NCI-H524 (cell line): Measurements from ENCODE around the gene C17orf67.
A peak's percentile ranks its signal among the peaks of the same experiment; 100 is the strongest.
"Not testable (repeated sequence)": the region's sequence is repeated elsewhere in the genome, so short reads cannot be mapped to it uniquely, and the experiment has no call there.

Experiments used
- DNase-seq, 2 experiments: peaks; one replicate each; lab custom pipeline; 2025; lab: John Stamatoyannopoulos, UW

The C17orf67 gene

DNA sequence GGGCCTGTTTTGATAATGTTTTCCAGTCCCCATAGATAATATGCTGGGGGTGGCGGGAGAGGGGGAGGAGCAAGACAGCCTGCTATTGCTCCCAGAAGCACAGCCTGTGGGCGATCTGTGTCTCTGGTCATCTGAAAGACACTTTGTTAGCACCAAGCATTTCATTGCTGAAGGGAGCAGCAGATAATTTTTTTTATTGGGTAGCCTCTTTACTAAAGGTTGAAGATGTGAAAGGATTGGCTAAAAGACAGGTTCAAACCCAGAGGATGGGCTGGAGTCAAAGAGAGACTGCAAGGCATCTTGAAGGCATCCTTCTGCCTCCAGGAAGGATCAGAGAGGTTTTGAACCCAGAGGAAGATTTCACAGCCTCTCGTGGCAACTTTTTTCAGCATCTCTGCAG lies 60.6 kb downstream of the C17orf67 start:
- peak in 1 of 2 experiments; percentile 20 for DNase-seq

DNA sequence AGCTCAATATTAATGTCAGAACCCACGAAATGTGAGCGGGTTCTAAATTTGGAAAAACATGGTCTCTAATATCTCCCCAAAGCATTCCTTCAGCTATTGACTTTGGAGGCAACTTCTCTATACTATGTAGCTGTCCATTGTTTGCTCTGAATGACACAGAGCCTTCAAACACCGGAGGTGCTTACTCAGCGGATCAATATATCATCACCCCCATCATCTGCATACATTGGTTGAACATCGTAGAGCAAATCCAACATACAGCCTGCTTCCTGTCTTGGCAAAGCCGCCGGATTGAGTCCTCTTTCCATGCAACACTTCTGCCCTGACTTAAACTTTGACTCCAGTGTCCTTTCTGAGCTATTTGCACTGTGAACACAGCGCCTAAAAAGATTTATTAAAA lies 61.3 kb downstream of the C17orf67 start:
- no peak for DNase-seq

GRCh38 chr17:56771975-56772374 lies 61.7 kb downstream of the C17orf67 start:
- DNase-seq, result no peak

- DNase-seq, result no peak
Measured at GRCh38 chr17:56771563-56771962, 62.2 kb downstream of the C17orf67 start.

- no peak for DNase-seq
Measured at GRCh38 chr17:56770427-56770826, 63.3 kb downstream of the C17orf67 start.

DNA sequence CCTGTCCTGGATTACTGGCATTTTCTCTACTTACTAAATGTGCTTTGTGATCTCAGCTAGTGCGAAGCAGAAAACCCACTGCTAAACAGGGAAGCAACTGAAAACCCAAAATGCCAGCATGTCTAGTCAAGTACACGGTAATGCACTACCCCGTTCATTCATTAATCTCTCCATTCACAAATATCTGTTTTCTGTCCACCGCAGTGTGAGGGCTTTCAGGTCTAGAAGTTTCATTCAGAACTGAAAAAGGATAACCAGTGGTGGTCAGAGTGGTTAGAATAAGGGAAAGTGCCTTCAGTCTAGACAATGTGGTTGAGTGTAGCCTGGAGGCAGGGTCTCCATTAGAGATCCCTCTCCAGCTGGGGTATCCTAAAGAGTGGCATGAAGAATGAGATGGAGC lies 68.3 kb downstream of the C17orf67 start:
- no peak for DNase-seq

DNA sequence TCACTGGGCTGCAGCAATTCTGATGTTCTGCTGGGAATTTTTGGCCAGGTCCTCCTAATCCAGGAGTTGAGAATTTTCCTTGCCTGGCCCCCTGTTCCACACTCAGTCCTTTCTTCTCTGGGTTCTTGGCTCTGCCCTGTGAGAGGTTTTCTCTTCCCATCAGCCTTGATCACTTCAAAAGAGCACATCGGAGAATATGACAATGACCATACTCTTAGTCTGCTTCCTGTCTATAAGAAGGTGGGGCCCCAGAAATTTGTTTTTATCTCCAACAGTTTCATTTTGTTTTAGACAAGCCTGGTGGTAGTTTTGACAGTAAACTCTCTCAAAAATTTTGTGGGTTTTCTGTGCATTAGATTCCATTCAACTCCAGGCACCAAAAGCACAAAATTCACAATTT lies 70.7 kb downstream of the C17orf67 start:
- DNase-seq, result no peak

GRCh38 chr17:56762144-56762543 lies 71.6 kb downstream of the C17orf67 start:
- DNase-seq, result no peak

GRCh38 chr17:56761387-56761786 lies 72.3 kb downstream of the C17orf67 start:
- DNase-seq, result no peak

DNA sequence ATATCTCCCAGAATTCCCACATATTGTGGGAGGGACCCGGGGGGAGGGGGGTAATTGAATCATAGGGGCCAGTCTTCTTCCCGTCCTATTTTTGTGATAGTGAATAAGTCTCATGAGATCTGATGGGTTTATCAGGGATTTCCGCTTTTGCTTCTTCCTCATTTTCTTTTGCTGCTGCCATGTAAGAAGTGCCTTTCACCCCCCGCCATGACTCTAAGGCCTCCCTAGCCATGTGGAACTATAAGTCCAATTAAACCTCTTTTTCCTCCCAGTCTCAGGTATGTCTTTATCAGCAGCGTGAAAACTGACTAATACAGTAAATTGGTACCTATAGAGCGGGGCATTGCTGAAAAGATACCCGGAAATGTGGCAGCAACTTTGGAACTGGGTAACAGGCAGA lies 76.1 kb downstream of the C17orf67 start:
- DNase-seq, result not testable (repeated sequence)

GRCh38 chr17:56756536-56756935 lies 77.2 kb downstream of the C17orf67 start:
- DNase-seq, result no peak

DNA sequence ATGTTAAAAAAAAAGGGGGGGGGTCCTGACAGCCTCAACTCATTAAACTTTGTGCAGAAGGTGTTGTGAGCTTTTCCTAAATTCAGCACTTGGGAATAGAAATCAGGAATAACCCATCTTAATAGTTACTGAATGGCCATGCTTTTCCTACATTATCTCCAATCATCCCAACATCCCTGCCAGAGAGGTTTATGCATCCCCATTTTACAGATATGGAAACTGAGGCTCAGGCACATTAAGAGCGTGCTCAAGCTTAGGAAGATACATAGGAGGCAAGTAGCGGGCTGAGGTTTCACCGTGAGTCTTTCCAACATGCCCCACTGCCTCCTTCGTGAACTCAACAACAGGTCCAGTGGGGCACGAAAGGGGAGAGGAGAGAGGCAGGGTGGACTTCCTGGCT lies 78.4 kb downstream of the C17orf67 start:
- DNase-seq, result no peak

DNA sequence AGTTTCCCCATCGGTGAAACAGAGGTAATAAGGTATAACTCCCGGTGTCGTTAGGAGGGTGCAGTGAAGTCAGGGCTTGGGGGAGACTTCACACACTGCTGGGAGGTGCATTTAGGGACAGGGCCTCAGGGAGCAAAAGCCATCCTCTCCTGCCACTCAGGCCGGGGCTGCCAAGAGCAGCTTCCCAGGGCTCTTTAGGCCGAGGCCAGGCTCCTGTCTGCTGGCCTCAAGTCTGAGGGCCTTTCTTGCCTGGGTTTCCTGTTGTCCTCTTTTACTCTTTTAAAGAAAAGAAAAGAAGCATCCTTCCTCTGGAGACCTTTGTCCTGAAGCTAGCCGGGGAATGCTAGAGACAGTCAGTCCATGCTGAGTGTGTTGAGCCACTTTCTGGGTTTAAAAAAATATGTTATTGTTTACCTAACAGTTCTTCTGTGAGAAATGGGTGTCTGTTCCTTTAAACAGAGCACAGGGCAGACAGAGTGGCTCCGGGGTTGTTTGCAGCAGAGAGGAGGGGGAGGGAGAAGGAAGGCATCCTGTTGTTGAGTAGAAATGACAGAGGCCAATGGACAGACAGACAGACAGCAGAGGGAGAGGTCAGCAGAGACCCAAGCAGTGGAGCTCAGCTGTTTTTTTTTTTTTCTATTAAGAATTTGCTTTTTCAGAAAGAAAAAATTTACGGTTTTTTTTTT lies 79.1 kb downstream of the C17orf67 start:
- no peak for DNase-seq

DNA sequence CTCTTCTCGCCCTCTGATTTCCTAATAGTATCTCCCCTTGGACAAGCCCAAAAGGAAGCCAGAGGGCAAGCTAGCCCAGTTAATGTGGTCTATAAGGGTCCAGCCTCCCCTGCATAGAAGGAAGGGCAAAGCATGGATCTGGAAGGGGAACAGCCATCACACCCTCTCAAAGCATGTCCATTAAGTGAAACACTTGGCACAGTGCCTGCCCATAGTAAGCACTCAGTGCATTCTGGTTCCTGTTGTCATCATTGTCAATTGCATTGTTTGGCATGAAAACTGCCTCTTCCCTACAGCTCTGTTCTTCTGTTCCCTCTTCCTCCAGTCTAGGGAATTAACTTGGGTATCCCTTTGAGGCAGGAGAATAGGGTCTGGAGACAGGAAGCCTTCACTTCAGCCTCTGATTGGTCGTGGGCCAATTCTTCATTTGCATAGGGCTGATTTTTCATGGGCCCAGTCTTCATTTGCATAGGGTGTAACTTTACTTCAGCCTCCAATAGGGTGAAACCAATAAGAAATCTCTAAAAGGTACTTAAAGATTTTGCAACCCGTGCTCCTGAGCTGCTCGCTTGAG lies 81.4 kb downstream of the C17orf67 start:
- DNase-seq, result no peak

DNA sequence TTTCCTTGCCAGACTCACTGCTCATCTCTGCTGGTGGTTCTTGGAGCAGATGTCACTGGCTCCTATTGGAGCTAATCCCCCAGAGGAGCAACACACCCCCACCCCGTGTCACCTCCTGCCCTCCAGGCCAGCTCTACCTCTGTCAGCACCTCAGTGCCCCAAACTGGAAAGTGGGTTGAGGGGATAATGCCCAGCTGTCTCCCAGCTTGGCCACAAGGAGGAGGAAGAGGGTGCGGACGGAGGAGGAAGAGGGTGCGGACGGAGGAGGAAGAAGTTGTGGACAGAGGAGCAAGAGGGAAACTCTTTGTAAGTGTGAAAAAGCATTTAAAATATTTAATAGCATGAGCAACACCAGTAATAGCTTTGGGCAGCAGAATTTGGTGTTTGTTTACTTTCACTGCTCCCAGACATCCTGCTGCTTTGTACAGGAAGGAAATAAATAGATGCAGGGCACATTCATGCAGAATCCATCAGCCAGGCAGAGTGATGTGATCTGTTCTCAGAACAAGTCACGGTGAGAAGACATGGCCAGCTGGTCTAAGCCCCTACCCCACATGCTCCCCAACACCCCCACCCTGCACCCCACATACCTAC lies 82.5 kb downstream of the C17orf67 start:
- no peak for DNase-seq

GRCh38 chr17:56744721-56745120 lies 89.0 kb downstream of the C17orf67 start:
- DNase-seq, result no peak

DNA sequence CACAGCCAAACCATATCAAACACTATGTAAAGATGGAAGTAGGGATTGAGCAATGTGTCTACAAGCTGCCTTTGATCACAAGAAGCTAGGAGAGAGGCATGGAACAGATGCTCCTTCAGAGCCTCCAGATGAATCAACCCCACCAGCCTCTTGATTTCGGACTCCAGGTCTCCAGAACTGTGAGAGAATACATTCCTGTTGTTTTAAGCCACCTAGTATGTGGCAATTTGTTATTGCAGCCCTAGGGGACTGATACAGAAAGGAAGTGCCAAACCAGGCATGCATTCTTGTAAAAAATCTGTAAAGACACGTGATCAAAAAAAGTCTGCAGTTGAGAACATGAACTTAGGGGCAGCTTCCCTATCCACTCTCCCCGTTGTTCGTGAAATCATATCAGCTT lies 91.1 kb downstream of the C17orf67 start:
- DNase-seq, result no peak
